Erythroblast (primary cell): ENCODE results near the gene ANAPC16.

Source experiments
- DNase-seq, 2 experiments: peaks; one replicate each; lab custom pipeline; 2025; lab: John Stamatoyannopoulos, UW
- GATA1 ChIP-seq: IDR thresholded peaks from 2 replicates; pipeline ENCODE4 v1.6.1; 2011; ENCODE audit warnings: low read depth, mild to moderate bottlenecking, control low read depth, low read length, moderate library complexity
- POLR2A ChIP-seq: IDR thresholded peaks from 2 replicates; pipeline ENCODE4 v1.6.1; 2011; ENCODE audit warnings: mild to moderate bottlenecking, low read length

Gene ANAPC16

GRCh38 chr10:72215611-72216549 lies at the start of gene ANAPC16, which contains the start of gene ASCC1:
TSS of gene ANAPC16 (plus strand) at chr10:72216012. CDS start at chr10:72223915, 7,903 bp downstream.
TSS of gene ASCC1 (minus strand) at chr10:72216276. CDS start at chr10:72213298, 2,978 bp downstream.
- DNase-seq, result peak; percentile 94 to 96
- peak; percentile 98 for TF ChIP-seq POLR2A
- TF ChIP-seq GATA1, result no peak

- DNase-seq, result no peak
Observed at GRCh38 chr10:72167118-72167517, 48.7 kb upstream of the ANAPC16 start.

GRCh38 chr10:72170263-72170662 lies 45.5 kb upstream of the ANAPC16 start:
- no peak for DNase-seq
- no peak for TF ChIP-seq POLR2A
- no peak for TF ChIP-seq GATA1

More at GRCh38 chr10:72167118-72167517, 48.7 kb upstream of the ANAPC16 start:
- TF ChIP-seq POLR2A (no peak), GATA1 (no peak)

GRCh38 chr10:72170733-72171132 lies 45.1 kb upstream of the ANAPC16 start:
- TF ChIP-seq POLR2A (no peak), GATA1 (no peak)
- DNase-seq, result no peak

- TF ChIP-seq GATA1 (no peak), POLR2A (no peak)
- no peak for DNase-seq
Observed at GRCh38 chr10:72171175-72171630, 44.6 kb upstream of the ANAPC16 start.

- TF ChIP-seq GATA1, result no peak
- TF ChIP-seq POLR2A, result no peak
Observed at GRCh38 chr10:72173262-72173618, 42.6 kb upstream of the ANAPC16 start.

GRCh38 chr10:72173619-72174296 lies 42.1 kb upstream of the ANAPC16 start:
- no peak for TF ChIP-seq GATA1
- TF ChIP-seq POLR2A, result no peak
- no peak for DNase-seq

More at GRCh38 chr10:72173262-72173618, 42.6 kb upstream of the ANAPC16 start:
- no peak for DNase-seq

- DNase-seq, result no peak
- no peak for TF ChIP-seq POLR2A
- TF ChIP-seq GATA1, result no peak
Observed at GRCh38 chr10:72174297-72174662, 41.5 kb upstream of the ANAPC16 start.

- no peak for TF ChIP-seq POLR2A
- TF ChIP-seq GATA1, result no peak
- DNase-seq, result no peak
Observed at GRCh38 chr10:72175149-72175548, 40.7 kb upstream of the ANAPC16 start.

- no peak for DNase-seq
- TF ChIP-seq GATA1 (no peak), POLR2A (no peak)
Observed at GRCh38 chr10:72176701-72177100, 39.1 kb upstream of the ANAPC16 start.

- DNase-seq, result no peak
- TF ChIP-seq GATA1 (no peak), POLR2A (no peak)
Observed at GRCh38 chr10:72177454-72177853, 38.4 kb upstream of the ANAPC16 start.

- DNase-seq, result no peak
- TF ChIP-seq POLR2A, result no peak
- TF ChIP-seq GATA1, result no peak
Observed at GRCh38 chr10:72184156-72184555, 31.7 kb upstream of the ANAPC16 start.

GRCh38 chr10:72186258-72186981 lies 29.4 kb upstream of the ANAPC16 start:
- TF ChIP-seq GATA1 (no peak), POLR2A (no peak)
- DNase-seq, result no peak

- TF ChIP-seq POLR2A, result no peak
- no peak for TF ChIP-seq GATA1
- no peak for DNase-seq
Observed at GRCh38 chr10:72186982-72187330, 28.9 kb upstream of the ANAPC16 start.

GRCh38 chr10:72194949-72195348 lies 20.9 kb upstream of the ANAPC16 start:
- DNase-seq, result no peak
- TF ChIP-seq POLR2A, result no peak
- TF ChIP-seq GATA1, result no peak
